GM18868 (cell line): Measurements from ENCODE around the gene PGAP6.
"Not testable (repeated sequence)": the region's sequence is repeated elsewhere in the genome, so short reads cannot be mapped to it uniquely, and the experiment has no call there.

ENCODE experiments used
- ATAC-seq: cut with Tn5 transposase; IDR thresholded peaks from one replicate; pipeline ENCODE4 v1.9.1; 2021; ENCODE audit warnings: mild to moderate bottlenecking, moderate library complexity; ENCODE audit not compliant: unreplicated experiment

Gene PGAP6

DNA sequence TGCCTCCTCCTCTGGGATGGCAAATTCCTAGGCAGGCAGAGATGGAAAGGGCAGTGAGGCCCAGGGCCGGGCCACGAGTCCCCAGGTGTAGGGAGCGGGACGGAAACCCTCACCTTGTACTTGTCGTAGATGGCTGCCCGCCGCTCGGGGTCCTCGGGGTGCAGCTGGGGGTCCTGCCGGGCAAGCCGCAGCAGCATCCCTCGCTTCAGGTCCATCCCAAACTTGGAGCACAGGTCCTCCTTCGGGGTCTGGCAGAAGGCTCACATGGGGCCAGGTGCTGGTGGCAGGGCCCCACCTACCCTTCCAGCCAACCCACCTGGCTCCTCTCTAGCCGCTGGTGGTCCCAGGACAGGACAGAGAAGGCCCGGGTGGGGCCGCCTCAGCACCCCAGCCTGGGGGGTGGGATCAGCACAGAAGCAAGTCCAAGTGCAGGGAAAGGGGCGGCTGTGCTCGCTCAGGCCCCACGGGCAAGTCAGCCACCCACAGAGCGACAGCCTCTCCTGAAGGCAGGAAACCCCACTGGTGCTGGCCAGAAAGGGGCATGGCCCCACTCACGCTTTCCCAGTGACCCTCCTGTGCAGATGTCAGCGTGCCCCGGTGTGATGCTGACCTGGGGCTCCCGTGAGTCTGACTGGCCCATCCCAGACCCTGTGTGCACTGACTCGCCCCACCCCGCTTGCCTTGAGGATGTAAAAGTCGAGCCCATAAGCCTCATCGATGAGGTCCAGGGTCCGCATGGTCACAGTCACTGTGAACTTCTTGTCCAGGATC is 13.2 kb downstream of the PGAP6 start:
- no peak for ATAC-seq

GRCh38 chr16:367333-367903 is 14.4 kb downstream of the PGAP6 start:
- ATAC-seq: no peak

- ATAC-seq: no peak
Observed at GRCh38 chr16:366476-366875, 15.3 kb downstream of the PGAP6 start.

- ATAC-seq: no peak
Observed at GRCh38 chr16:364595-365491, 16.9 kb downstream of the PGAP6 start.

GRCh38 chr16:363766-364490 is 17.9 kb downstream of the PGAP6 start:
- ATAC-seq: no peak

DNA sequence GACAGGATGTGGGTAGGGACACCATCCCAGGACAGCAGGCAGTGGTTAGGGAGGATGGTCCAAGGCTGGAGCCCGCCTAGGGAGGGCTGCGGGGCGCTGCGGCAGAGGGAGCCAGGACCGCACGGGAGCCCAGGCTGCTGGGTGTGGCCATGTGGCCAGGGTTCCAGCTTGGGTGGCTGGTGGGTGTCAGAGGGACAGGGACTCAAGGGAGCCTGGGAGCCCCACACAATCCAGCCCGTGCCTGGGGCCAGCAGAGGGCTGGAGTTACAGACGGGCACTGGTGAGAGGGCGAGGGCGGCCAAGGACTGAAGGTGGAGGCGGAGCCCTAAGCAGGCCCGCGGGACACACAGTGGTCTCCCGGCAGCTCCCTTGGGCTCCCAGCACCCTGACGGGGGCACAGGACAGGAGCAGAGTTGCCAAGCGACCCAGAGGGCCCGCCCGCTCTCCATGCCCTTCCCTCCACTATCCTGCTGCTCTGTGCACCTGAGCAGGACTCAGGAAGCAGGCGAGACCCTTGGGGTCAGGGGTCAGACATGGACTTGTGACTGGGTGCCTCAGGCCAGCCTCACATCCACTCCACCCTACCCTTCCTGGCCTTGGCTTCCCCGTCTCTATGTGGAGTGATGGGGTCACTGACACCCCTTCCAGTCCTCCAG is 18.5 kb downstream of the PGAP6 start:
- no peak for ATAC-seq

- not testable (repeated sequence) for ATAC-seq
Observed at GRCh38 chr16:362702-362999, 19.1 kb downstream of the PGAP6 start.

DNA sequence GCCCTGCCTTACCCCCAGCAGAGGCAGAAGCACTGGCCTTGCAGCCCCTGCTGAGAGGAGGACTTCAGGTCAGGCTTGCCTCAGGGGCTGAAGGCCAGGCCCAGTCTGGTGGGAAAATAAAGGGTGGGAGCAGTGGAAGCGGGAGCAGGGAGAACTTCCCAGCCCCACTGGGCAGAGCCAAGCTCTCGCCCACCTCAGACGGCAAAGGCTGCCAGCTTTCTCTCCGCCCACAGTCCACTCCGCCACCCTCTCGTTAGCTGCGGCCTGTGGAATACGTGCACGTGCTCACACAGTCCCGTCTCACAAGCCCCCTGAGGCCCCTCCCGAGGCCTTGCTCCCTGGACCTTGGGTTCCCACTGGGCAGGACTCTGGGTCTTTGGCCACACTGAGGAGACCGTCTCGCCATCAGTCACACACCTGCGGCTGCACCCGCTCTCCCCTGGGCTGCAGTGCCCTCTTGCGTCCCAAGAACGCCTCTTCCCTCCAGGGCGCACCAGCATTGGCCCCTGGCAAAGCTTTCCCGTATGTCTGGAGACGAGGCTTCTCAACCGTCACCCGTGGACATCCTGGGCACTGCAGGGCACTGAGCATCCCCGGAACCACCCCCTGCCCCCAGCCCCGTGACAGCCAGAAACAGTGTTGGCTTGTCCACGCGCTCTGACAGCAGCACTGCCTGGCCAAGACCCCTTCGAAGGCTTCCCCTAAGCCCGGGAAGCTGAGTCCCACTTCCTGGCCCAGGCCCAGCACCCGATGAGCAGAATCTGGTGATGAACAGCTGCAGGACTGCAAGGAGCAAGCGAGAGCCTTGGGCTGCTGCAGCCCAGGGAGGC is 19.7 kb downstream of the PGAP6 start:
- ATAC-seq: no peak

DNA sequence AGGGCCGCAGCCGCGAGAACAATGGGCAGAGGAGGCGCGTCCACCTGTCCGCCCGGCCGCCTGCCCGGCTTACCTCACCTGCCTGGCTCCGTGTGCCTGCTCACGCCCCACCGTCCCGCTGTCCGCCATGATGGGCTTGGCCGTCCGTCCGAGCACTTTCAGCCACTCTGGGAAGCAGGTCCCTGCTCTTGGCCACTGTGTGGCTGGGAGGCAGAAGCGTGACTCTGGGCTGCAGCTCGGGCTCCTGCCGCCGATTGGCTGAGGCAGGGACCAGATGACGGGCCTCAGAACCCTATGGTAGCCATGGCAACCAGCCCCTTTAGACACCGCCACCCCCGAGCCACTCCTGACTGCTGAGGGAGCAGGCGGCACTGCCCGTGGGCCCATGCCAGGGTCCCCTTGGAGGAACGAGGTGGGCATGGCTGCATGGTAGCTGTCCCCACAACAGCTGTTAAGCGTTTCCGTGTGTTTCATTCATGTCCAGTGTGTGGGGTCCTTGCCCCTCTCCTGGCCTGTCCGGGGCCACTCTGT is 20.4 kb downstream of the PGAP6 start:
- no peak for ATAC-seq

- no peak for ATAC-seq
Observed at GRCh38 chr16:360698-361336, 21.0 kb downstream of the PGAP6 start.

GRCh38 chr16:359871-360697 is 21.7 kb downstream of the PGAP6 start:
- ATAC-seq: no peak

DNA sequence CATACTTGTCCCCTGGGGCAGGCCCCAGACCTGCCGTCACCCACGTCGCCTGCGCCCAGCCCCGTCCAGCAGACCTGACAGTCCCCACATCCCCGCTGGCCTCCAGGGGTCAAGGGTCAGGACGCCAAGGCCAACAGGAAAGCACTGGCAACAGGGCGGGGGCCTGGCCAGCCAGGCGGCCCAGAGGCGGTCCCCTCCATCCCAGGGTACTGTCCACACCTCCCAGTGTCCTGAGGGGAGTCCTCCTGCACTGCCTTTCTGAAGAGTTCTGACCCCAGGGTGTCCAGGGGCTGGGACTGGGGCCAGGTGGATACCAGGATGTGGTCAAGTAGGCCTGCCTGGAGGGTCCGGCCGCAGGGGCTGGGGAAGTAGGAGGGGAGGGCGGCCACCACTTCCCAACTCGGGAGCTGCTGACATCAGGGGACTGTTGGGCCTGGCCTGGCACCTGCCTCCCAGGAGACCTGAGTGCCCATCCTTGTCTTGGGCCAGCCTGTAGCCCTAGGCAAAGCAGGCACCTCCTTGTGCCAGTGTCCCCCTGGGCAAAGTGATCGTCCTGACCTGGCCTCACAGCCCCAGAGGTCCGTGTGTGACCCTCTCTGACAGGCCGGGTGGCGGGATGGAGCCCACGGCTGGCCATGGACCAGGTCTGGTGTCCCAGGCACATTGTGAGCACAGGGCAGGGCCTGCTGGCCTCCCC is 22.6 kb downstream of the PGAP6 start:
- ATAC-seq: no peak

GRCh38 chr16:356741-357140 is 25.0 kb downstream of the PGAP6 start:
- ATAC-seq: no peak

- no peak for ATAC-seq
Observed at GRCh38 chr16:354971-355461, 26.8 kb downstream of the PGAP6 start.

- no peak for ATAC-seq
Observed at GRCh38 chr16:354291-354881, 27.4 kb downstream of the PGAP6 start.

DNA sequence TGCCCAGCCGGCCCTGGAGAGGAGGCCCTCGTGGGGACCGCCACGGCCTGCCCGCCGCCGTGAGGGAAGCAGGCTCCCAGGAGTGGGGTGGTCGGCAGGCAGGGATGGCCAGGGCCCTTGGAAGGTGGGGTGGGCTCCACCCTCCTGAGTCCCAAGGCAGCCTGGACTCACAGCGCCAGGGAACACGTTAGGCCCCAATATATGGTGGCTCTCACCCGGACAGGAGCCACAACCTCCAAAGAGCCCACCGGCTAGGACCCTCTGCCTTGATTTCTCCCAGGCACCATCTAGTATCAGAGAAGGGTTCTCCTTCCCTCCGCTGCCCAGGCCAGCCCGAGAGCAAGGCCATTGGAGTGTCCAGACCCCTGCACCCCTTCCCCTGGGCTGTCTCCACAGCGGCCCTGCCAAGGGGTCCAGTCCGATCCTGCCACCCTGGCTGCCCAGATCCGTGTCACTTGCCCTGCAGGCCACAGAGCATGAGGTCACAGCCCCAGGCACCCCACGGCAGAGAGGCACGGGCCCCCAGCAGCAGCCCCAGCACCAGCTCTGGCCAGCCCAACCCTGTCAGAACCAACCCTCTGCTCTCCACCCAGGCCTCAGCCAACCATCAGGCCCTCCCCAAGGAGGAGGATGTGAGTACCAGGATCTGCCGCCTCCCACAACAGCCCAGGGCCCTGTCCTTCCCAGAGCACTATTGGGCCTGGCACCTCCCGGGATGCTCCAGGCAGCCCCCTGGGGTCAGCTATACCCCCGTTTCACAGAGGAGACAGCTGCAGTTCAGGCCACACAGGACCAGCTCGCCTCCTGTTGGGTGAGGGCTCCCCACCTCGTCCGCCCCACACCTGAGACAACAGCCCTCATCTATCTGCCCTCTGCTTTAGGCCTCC is 28.1 kb downstream of the PGAP6 start:
- no peak for ATAC-seq
